ENCODE data around the gene SLC47A1.
"Not testable (repeated sequence)": the region's sequence is repeated elsewhere in the genome, so short reads cannot be mapped to it uniquely, and the experiment has no call there.

Gene SLC47A1, protein sequence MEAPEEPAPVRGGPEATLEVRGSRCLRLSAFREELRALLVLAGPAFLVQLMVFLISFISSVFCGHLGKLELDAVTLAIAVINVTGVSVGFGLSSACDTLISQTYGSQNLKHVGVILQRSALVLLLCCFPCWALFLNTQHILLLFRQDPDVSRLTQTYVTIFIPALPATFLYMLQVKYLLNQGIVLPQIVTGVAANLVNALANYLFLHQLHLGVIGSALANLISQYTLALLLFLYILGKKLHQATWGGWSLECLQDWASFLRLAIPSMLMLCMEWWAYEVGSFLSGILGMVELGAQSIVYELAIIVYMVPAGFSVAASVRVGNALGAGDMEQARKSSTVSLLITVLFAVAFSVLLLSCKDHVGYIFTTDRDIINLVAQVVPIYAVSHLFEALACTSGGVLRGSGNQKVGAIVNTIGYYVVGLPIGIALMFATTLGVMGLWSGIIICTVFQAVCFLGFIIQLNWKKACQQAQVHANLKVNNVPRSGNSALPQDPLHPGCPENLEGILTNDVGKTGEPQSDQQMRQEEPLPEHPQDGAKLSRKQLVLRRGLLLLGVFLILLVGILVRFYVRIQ

DNA sequence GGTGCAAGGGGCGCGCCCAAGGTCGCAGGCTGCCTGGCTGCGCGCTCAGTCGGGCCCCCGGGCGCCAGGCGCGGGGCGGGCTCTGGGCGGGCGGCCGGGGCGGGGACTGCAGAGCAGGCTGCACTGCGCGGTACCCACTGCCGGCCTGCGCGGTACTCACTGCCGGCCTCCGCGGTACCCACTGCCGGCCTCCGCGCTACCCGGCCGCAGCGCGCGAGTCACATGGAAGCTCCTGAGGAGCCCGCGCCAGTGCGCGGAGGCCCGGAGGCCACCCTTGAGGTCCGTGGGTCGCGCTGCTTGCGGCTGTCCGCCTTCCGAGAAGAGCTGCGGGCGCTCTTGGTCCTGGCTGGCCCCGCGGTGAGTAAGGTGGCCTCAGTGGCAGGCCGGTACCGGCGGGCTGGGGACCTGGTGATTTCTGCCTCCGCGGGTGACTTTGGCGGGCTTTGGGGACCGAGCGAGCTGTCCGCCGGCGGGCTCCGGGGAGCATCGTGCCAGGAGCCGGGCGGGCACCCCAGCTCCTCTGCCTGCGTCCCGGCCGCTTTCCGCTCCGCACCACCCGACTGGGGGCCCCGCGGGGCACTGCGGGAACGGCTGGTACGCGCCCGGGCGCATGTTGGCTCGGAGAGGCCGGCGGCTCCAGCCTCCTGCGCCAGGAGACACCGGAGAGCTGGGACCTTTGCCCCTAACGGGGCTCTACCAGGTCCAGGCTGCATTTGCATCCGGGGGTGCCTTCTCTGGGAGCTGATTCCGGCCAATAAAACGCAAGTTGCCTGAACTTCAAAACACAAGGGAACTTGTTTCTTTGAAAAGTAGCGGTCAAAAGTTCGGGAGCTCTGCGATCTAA is at the start of gene SLC47A1:
Gene SLC47A1 (plus strand): TSS at position 137 of the 844 bp plus-strand sequence. CDS start 86 bp downstream, at position 223.
- DNase-seq (ENCODE audit: low read depth): no peak

DNA sequence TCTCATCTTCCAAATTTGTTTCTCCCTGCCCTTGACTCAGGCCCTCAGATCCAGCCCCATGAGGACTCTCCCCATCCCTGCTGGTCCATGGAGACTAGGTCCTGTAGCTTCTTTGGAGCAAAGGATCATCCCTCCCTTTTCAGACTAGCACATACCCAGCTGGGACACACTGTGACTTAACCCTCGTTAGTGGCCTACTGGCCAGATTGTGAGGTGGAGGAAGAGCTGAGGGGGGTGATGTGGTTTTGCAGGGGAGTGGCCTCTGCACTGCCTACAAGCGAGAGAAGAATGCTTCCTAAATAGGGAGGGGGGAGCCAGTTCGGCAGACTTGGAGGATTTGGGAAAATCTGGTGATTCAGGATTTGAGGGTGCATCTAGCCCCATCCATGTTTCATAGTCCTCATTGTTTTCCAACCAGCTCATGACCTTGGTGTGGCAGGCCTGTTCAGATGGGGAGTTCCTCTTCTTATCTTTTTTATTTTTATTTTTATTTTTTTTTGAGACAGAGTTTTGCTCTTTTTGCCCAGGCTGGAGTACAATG is 47.8 kb upstream of the SLC47A1 start:
- DNase-seq (ENCODE audit: low read depth): no peak

DNA sequence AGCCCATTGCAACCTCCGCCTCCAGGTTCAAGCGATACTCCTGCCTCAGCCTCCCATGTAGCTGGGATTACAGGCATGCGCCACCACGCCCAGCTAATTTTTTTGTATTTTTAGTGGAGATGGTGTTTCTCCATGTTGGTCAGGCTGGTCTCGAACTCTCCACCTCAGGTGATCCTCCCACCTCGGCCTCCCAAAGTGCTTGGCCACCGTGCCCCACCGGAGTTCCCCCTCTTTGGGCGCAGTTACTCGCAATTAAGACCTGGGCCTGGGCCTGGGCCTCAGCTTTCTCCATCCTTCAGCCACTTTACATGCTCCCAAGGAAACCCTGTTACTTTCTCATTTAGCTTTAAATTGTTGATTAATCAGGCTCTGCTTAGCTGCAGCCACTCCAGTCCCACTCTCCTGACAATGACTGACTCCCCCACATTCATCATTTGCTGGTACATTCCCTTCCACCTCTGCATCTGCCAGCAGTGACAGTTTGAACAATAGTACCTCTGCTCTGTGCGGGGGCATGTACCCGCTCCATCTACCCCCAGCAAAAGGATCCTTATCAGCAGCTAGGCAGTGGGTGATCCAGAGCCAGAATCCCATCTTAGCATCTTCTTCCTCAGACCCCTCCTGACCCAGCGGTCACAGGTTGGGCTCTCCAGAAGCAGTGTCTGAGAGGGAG is 47.2 kb upstream of the SLC47A1 start:
- no peak for DNase-seq (ENCODE audit: low read depth)

DNA sequence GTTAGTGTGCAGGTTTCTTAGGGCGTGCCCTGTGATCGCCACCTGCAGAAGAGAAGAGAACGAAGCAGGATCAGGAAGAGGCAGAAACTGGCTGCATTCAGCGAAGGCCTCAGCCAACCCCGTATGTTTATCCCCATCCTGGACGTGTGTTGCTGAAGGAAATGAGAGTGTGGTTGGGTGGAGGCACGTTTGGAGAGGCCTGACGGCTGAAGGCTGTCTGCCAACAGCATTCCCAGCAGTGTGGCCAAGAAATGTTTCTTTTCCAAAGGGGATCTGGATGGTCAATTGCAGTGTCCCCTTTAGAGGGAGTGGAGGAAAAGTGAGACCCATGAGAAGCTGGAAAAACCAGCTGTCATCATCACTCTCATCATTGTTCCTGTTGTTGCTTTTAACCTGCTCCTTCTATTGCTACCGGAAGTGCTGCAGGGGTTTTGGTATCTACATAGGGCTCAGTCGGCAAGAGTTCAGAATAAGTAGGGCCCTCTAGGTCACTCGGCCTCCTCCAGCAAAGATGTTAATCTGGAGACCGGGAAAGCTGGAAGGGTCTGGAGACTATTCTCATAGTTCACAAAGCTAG is 46.5 kb upstream of the SLC47A1 start:
- no peak for DNase-seq (ENCODE audit: low read depth)

DNA sequence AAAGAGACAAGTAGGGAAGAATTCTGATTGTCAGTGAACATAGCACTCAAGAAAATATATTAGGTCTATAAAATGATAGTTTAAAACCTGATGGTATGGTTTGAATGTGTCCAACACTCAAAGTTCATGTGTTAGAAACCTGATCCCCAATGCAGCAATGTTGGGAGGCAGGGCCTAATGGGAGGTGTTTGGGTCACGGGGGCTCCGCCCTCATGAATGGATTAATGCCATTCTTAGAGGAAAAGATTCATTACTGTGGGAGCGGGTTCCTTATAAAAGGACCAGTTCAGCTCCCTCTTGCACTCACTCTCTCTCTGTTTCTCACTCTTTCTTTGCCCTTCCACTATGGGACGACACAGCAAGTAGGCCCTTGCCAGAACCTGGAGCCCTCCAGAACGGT is 41.5 kb upstream of the SLC47A1 start:
- no peak for DNase-seq (ENCODE audit: low read depth)

DNA sequence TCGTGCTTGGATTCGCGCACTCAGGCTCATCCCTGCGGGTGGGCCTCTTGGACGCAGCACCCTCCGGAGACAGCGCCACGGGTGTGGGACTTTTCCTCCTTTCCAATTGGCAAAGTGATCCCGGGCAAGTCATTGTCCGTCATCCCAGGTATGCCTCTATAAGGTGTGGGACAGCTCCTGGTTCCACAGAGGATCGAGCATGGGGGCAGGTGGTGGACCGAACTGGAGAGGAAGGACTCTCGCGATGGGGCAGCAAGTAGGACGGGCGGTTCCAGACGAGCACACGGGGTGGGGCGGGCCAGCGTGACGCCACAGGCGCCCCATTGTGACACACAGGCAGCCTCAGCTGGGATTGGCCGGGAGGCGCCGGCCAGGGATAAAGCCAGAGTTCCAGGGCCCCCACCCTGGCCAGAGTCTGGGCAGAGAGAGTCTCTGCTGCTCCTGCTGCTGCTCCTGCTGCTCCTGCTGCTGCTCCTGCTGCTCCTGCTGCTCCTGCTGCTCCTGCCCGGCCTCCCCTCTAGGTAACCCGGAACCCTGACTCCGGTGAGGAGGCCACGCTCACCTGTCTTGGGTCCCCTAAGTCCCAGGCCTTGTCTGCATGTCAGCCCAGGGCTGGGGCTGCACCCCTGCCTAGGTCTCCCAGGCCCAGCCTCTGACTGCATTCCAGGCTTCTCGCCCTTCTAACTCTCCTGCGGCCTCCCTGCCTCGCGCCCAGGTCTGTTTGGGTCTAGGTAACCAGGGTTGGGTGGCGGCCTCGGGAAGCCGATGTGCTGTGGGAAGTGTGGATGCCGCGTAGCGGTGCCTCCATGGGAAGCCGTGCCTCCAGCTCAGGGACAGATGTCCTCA is 38.5 kb upstream of the SLC47A1 start:
- DNase-seq (ENCODE audit: low read depth): no peak

DNA sequence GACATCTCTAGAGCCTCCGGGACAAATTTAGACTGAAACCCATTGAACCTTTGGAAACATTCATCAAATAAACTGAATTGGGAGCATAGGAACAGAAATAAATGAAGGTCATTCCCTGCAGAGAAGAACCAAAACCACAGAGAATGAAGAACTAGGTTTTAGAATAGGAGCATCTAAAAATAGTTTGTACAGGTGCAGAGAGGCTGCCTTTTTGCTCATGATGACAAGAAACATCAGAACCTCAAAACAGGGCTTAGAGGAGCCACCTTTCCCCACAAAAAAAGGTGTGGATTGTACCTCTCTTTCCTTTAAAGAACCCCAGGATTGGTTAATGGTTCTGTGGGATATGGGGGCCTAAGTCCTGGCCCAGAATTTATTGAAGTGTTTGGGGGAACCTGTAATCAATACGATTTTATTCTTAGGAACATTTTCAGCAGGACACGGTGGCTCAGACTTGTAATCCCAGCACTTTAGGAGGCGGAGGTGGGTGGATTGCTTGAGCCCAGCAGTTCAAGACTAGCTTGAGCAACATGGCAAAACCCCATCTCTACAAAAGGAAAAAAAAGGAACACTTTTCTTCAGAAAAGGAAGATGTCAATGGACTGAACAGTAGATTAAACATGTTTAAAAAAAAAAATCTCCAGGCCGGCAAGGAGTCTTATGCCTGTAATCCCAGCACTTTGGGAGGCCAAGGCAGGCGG is 37.7 kb upstream of the SLC47A1 start:
- no peak for DNase-seq (ENCODE audit: low read depth)

DNA sequence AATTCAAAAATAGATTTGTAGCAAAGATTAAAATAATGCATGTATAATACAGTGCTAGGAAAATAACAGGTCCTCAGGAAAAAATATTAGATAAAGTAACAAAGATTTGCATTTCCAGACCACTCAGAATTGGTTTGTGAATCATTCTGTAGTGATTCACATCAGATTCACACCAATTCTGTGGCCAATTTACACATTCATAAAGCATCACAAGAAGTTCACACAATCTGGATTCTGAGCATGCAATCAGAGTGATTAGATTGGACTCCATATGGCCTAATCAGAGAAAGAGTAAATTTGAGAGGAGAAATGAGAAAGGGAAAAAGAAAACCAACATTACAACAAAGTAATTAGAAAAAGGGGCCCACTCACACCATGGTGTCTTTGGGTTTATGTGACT is 36.0 kb upstream of the SLC47A1 start:
- DNase-seq (ENCODE audit: low read depth): no peak

DNA sequence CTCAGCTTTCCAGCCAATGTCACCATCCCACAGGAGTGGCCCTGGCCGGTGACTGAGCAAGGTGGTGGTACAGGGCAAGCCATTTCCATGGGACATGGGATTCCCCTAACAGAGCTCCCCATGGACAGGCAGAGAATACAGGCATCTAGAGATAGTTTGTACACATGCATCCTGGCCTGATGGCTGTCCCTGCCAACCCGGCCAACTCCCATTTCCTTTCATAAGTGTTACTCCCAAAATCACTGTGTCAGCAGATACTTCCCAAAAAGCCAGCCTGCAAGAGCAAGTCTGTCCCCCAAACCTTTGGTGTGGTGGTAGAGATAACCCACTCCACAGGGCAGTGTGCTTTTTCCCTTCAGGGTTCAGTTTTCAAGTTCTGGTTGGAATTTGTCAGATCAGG is 32.4 kb upstream of the SLC47A1 start:
- DNase-seq (ENCODE audit: low read depth): no peak

DNA sequence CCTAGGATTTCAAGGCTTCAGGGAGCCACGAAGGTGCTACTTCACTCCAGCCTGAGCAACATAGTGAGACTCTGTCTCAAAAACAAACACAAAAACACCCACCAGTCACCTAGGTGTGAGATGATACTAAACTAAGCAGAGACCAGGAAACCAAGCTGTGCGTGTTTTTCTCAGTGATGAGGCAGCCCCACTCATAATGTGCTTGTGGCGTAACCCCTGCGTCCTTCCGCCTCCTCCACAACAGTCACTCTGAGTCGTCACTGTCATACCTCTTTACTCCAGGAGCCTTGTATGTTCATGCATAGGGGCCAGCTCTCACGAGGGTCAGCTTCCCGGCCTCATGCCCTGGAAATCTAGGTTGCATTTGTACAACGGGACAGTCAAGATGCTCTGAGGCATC is 31.1 kb upstream of the SLC47A1 start:
- DNase-seq (ENCODE audit: low read depth): no peak

DNA sequence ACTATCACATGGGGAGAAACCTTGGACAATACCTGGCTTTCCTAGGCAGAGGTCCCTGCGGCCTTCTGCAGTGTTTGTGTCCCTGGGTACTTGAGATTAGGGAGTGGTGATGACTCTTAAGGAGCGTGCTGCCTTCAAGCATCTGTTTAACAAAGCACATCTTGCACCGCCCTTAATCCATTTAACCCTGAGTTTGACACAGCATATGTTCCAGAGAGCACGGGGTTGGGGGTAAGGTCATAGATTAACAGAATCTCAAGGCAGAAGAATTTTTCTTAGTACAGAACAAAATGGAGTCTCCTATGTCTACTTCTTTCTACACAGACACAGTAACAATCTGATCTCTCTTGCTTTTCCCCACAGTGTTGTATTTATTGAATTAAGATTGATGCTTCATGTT is 28.1 kb upstream of the SLC47A1 start:
- not testable (repeated sequence) for DNase-seq (ENCODE audit: low read depth)

DNA sequence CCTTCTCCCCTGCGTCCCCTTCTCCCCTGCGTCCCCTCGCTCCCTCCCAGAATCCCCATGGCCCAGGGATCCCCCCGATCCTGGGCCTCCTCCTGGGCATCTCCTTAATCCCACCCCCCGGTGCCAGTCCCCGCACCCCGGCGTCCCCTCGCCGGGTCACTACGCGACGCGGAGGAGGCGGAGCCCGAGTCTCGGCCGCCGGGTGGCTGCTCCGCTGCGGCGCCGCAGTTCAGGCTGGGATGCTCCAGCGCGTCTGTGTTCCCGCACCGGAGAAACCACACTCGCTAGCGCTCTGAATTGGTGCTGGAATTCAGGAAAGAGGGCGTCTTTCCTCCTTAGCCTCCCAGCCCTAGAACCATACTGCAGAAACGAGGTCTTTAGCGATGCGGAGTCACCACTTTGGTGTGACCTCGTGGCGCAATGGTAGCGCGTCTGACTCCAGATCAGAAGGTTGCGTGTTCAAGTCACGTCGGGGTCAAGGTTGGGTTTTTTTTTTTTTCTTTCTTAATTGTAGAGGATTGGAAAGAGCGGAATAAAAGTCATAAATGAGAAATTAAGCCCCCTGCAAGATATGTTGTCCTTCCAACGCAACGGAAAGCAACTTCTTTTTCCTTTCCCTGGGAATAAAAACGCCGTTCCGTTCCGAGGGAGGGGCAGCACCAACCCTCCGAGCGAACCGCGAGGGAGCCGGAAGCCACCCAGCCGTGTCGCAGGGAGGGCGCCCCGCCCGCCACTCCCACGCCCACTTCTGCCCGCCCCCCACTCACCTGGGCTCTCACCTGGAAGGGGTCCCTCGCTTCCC is 25.7 kb upstream of the SLC47A1 start:
- DNase-seq (ENCODE audit: low read depth): no peak

DNA sequence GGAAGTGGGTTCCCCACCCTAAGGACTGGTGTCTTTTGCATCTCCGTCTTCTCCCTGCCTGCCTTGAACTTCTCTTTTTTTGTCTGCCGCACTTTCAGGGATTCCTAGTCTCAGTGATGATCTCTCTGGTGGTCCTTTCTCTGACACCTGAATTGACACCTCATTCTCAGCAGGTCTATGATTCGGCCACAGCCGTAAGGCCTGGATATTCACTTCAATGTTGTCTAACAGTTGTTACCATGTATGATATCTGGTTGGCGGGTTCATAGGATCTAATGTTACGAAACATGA is 25.1 kb upstream of the SLC47A1 start:
- no peak for DNase-seq (ENCODE audit: low read depth)

DNA sequence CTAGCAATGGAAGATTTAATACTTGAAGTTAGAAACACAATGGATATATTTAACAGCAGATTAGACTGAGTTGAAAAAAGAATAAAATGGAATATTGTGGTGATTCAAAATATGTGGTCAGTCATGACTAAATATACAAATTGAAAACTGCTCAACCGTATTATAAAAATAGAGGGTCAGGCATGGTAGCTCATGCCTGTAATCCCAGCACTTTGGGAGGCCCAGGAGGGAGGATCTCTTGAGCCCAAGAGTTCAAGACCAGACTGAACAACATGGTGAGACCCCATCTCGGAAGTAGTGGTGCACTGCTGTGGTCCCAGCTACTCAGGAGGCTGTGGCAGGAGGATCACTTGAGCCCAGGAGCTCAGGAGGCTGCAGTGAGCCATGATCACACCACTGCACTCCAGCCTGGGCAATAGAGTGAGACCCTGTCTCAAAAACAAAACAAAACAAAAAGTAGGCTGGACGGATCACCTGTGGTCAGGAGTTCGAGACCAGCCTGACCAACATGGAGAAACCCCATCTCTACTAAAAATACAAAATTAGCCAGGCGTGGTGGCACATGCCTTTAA is 24.3 kb upstream of the SLC47A1 start:
- not testable (repeated sequence) for DNase-seq (ENCODE audit: low read depth)

DNA sequence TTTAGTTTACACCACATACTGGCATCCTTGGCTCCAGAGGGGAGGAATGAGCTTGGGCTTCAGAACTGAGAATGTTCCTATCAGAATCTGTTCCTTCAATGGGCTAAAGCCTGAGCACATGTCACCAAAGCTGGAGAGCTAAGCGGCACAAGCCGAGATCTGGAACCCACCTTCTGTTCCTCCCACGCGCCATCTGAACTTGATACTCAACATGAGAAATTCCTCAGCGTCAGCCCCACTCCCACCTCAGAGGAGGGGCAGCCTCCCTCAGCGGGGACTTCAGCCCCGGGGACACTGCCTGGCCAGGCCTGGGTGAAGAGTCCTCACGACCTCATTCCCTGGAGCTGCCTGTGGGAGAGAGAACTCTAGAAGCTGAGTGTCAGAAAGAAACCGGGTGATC is 22.8 kb upstream of the SLC47A1 start:
- no peak for DNase-seq (ENCODE audit: low read depth)

DNA sequence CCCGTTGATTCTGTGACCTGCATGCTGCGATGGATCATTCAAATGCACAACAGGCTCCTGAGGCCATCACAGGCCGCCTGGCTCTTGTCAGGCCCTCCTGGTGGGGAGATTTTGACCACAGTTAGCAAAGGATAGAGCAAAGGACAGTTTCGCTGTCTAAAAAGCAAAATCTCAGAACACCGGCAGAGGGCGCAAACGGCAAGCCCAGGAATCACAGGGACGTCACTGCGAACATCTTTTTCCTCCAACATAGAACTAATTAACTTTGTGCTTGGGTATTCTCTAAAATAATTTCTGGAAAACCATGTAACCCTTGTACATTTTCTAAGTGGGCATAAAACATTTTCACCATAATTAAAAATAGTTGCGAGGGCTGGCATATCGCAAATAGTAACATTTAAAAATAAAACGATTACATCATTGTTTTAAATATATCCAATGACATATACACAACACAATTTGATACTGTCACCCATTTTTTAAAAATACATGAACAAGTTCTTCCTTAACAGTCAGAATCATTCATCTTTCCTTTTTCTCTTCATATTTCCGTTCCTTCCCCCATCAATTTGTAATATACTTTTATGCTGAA is 19.7 kb upstream of the SLC47A1 start:
- no peak for DNase-seq (ENCODE audit: low read depth)

DNA sequence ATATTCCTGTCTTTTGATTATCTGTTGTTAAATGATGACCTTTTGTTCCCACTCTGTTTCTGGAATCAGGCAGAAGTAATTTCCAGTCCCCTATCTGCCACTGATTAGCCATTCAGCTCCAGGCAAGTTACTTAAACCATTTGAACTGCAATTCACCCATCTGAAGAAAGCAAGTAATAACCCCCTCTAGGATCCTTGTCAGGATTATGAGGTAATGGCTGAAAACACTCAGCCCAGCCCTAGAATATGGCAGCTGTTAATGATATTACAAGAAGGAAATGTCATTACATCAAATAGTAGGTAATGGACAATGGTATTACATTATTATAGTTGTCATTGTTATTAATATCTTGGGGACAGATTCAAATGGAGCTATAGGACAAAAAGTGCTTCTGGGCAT is 16.0 kb upstream of the SLC47A1 start:
- no peak for DNase-seq (ENCODE audit: low read depth)

DNA sequence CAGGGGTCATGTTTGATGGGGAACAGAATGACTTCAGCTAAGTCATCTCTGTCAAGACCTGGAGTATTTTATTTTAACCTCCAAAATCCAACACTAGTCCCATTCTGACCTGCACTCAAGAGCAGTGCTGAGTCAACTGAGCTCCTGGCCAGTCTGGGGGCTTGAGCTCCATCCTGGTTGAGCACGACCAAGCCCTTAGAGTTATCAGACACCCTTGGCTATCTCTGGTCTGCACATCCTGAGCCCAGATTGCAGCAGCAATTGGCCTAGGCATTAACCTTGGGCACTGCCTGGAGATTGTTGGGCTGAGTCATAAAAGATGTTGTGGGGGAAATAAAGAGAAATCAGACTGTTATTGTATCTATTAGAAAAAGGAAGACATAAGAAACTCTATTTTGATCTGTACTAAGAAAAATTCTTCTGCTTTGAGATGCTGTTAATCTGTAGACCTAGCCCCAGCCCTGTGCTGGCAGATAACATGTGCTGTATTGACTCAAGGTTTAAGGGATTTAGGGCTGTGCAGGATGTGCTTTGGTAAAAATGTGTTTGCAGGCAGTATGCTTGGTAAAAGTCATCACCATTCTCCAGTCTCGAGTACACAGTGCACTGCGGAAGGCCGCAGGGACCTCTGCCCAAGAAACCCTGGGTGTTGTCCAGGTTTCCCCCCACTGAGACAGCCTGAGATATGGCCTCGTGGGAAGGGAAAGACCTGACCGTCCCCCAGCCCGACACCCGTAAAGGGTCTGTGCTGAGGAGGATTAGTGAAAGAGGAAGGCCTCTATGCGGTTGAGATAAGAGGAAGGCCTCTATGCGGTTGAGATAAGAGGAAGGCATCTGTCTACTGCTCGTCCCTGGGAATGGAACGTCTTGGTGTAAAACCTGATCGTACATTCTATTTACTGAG is 14.0 kb upstream of the SLC47A1 start:
- DNase-seq (ENCODE audit: low read depth): not testable (repeated sequence)

All from CMK (cell line).